HEK293 (cell line): Measurements from ENCODE around the gene SEMA4D.

Experiments used
- CTCF ChIA-PET: fragments of 350-600 bp; formaldehyde crosslinking; extraction: SDS; loops from one replicate; lab custom pipeline; 2021; ENCODE audit warnings: antibody characterized with exemption; lab: Yijun Ruan, JAX
- POLR2A ChIA-PET: fragments of 300-600 bp; formaldehyde crosslinking; extraction: SDS; loops from one replicate; lab custom pipeline; 2020; ENCODE audit warnings: antibody characterized with exemption, inconsistent platforms; lab: Yijun Ruan, JAX
- H3K27ac ChIP-seq: fragments of 200-500 bp; sonication (Bioruptor generic); 2 replicates; pipeline ENCODE4 v1.5.1; 2014; ENCODE audit warnings: low read depth, low read length, control low read depth, inconsistent platforms; ENCODE audit errors: extremely low read depth
- H3K36me3 ChIP-seq, 2 experiments: fragments of 200-500 bp in 1 of 2; sonication (Bioruptor generic) in 1 of 2; 1 replicate in 1 of 2; 2 replicates in 1 of 2; pipeline ENCODE4 v1.5.1; 2014 to 2017; ENCODE audit warnings: inconsistent platforms in 2 of 2, low read length in 2 of 2; ENCODE audit not compliant: control insufficient read depth in 2 of 2, insufficient read depth in 1 of 2
- H3K4me1 ChIP-seq: fragments of 200-500 bp; sonication (Bioruptor generic); 2 replicates; pipeline ENCODE4 v1.5.1; 2014; ENCODE audit warnings: mild to moderate bottlenecking, low read length, inconsistent platforms; ENCODE audit not compliant: control insufficient read depth, insufficient read depth
- H3K4me3 ChIP-seq: 2 replicates; pipeline ENCODE4 v1.5.1; 2011; ENCODE audit warnings: low read depth, mild to moderate bottlenecking, control low read depth, low read length, moderate library complexity
- H3K9me3 ChIP-seq: fragments of 200-500 bp; sonication (Bioruptor generic); 2 replicates; pipeline ENCODE4 v1.5.1; 2014; ENCODE audit warnings: low read depth, low read length, inconsistent platforms; ENCODE audit not compliant: control insufficient read depth, insufficient read depth
- EGR2 ChIP-seq: fragments of 450-650 bp; formaldehyde crosslinking; IDR thresholded peaks from 2 replicates; pipeline ENCODE4 v1.5.1; 2016; ENCODE audit warnings: low read depth, missing biosample characterization, missing genetic modification characterization
- HOXA7 ChIP-seq: sonication (generic); formaldehyde crosslinking; IDR thresholded peaks from 2 replicates; pipeline ENCODE4 v1.8.1; 2022; ENCODE audit warnings: missing genetic modification reagents, borderline replicate concordance
- MZF1 ChIP-seq: fragments of 450-650 bp; formaldehyde crosslinking; IDR thresholded peaks from 2 replicates; pipeline ENCODE4 v1.5.1; 2017; ENCODE audit warnings: missing biosample characterization, missing genetic modification characterization, borderline replicate concordance
- OSR2 ChIP-seq: fragments of 450-650 bp; formaldehyde crosslinking; IDR thresholded peaks from 2 replicates; pipeline ENCODE4 v1.5.1; 2016; ENCODE audit warnings: missing biosample characterization, missing genetic modification characterization
- PRDM4 ChIP-seq: fragments of 450-650 bp; formaldehyde crosslinking; IDR thresholded peaks from 2 replicates; pipeline ENCODE4 v1.5.1; 2017; ENCODE audit warnings: missing biosample characterization, missing genetic modification characterization
- ZBTB10 ChIP-seq: fragments of 450-650 bp; formaldehyde crosslinking; IDR thresholded peaks from 2 replicates; pipeline ENCODE4 v1.5.1; 2016; ENCODE audit warnings: missing biosample characterization, missing genetic modification characterization
- ZBTB7A ChIP-seq: fragments of 450-650 bp; formaldehyde crosslinking; IDR thresholded peaks from 2 replicates; pipeline ENCODE4 v1.5.1; 2016; ENCODE audit warnings: low read depth, missing biosample characterization, missing genetic modification characterization
- ZFP69B ChIP-seq: fragments of 450-650 bp; formaldehyde crosslinking; IDR thresholded peaks from 2 replicates; pipeline ENCODE4 v1.5.1; 2016; ENCODE audit warnings: missing biosample characterization, missing genetic modification characterization
- ZNF146 ChIP-seq: fragments of 450-650 bp; formaldehyde crosslinking; IDR thresholded peaks from 2 replicates; pipeline ENCODE4 v1.5.1; 2016; ENCODE audit warnings: missing biosample characterization, missing genetic modification characterization
- ZNF16 ChIP-seq: fragments of 450-650 bp; formaldehyde crosslinking; IDR thresholded peaks from 2 replicates; pipeline ENCODE4 v1.5.1; 2016; ENCODE audit warnings: low read depth, missing biosample characterization, missing genetic modification characterization
- ZNF174 ChIP-seq: fragments of 450-650 bp; formaldehyde crosslinking; IDR thresholded peaks from 2 replicates; pipeline ENCODE4 v1.5.0; 2017; ENCODE audit warnings: missing biosample characterization, mild to moderate bottlenecking, missing genetic modification characterization
- ZNF214 ChIP-seq: fragments of 450-650 bp; formaldehyde crosslinking; IDR thresholded peaks from 2 replicates; pipeline ENCODE4 v1.5.1; 2017; ENCODE audit warnings: missing biosample characterization, mild to moderate bottlenecking, missing genetic modification characterization, borderline replicate concordance
- ZNF223 ChIP-seq: fragments of 450-650 bp; formaldehyde crosslinking; IDR thresholded peaks from 2 replicates; pipeline ENCODE4 v1.5.1; 2016; ENCODE audit warnings: missing biosample characterization, missing genetic modification characterization
- ZNF239 ChIP-seq: fragments of 450-650 bp; formaldehyde crosslinking; IDR thresholded peaks from 2 replicates; pipeline ENCODE4 v1.5.1; 2016; ENCODE audit warnings: missing biosample characterization, missing genetic modification characterization
- ZNF24 ChIP-seq: fragments of 450-650 bp; formaldehyde crosslinking; IDR thresholded peaks from 2 replicates; pipeline ENCODE4 v1.5.1; 2016; ENCODE audit warnings: missing biosample characterization, missing genetic modification characterization
- ZNF280D ChIP-seq: fragments of 450-650 bp; formaldehyde crosslinking; IDR thresholded peaks from 2 replicates; pipeline ENCODE4 v1.5.1; 2016; ENCODE audit warnings: missing biosample characterization, missing genetic modification characterization
- ZNF311 ChIP-seq: fragments of 450-650 bp; formaldehyde crosslinking; IDR thresholded peaks from 2 replicates; pipeline ENCODE4 v1.5.1; 2017; ENCODE audit warnings: missing biosample characterization, missing genetic modification characterization, borderline replicate concordance
- ZNF341 ChIP-seq: fragments of 450-650 bp; formaldehyde crosslinking; IDR thresholded peaks from 2 replicates; pipeline ENCODE4; 2016; ENCODE audit warnings: low read depth, missing biosample characterization, missing genetic modification characterization
- ZNF37A ChIP-seq: fragments of 450-650 bp; IDR thresholded peaks from 2 replicates; pipeline ENCODE4 v1.5.1; 2018; ENCODE audit warnings: missing biosample characterization, missing genetic modification characterization
- ZNF391 ChIP-seq: fragments of 450-650 bp; formaldehyde crosslinking; IDR thresholded peaks from 2 replicates; pipeline ENCODE4 v1.5.1; 2016; ENCODE audit warnings: low read depth, missing biosample characterization, missing genetic modification characterization, borderline replicate concordance
- ZNF433 ChIP-seq: fragments of 450-650 bp; formaldehyde crosslinking; IDR thresholded peaks from 2 replicates; pipeline ENCODE4 v1.5.1; 2016; ENCODE audit warnings: missing biosample characterization, missing genetic modification characterization, low read depth
- ZNF530 ChIP-seq: fragments of 450-650 bp; formaldehyde crosslinking; IDR thresholded peaks from 2 replicates; pipeline ENCODE4 v1.5.1; 2016; ENCODE audit warnings: low read depth, missing biosample characterization, missing genetic modification characterization
- ZNF544 ChIP-seq: fragments of 450-650 bp; formaldehyde crosslinking; IDR thresholded peaks from 2 replicates; pipeline ENCODE4 v1.5.0; 2017; ENCODE audit warnings: missing biosample characterization, missing genetic modification characterization
- ZNF585B ChIP-seq: fragments of 450-650 bp; formaldehyde crosslinking; IDR thresholded peaks from 2 replicates; pipeline ENCODE4 v1.5.1; 2016; ENCODE audit warnings: missing biosample characterization, missing genetic modification characterization
- ZNF610 ChIP-seq: fragments of 450-650 bp; formaldehyde crosslinking; IDR thresholded peaks from 2 replicates; pipeline ENCODE4 v1.5.1; 2016; ENCODE audit warnings: missing biosample characterization, missing genetic modification characterization, borderline replicate concordance
- ZNF624 ChIP-seq: fragments of 450-650 bp; formaldehyde crosslinking; IDR thresholded peaks from 2 replicates; pipeline ENCODE4 v1.5.1; 2017; ENCODE audit warnings: missing biosample characterization, missing genetic modification characterization
- ZNF768 ChIP-seq: fragments of 450-650 bp; formaldehyde crosslinking; IDR thresholded peaks from 2 replicates; pipeline ENCODE4 v1.5.1; 2018; ENCODE audit warnings: missing biosample characterization, mild to moderate bottlenecking, missing genetic modification characterization
- ZNF785 ChIP-seq: fragments of 450-650 bp; formaldehyde crosslinking; IDR thresholded peaks from 2 replicates; pipeline ENCODE4 v1.5.1; 2016; ENCODE audit warnings: missing biosample characterization, missing genetic modification characterization
- ZNF791 ChIP-seq: fragments of 450-650 bp; formaldehyde crosslinking; IDR thresholded peaks from 2 replicates; pipeline ENCODE4 v1.5.1; 2016; ENCODE audit warnings: missing biosample characterization, missing genetic modification characterization
- ZNF830 ChIP-seq: fragments of 450-650 bp; IDR thresholded peaks from 2 replicates; pipeline ENCODE4 v1.5.0; 2018; ENCODE audit warnings: missing biosample characterization, missing genetic modification characterization, low read depth, mild to moderate bottlenecking, moderate library complexity
- ZNF843 ChIP-seq: fragments of 450-650 bp; formaldehyde crosslinking; IDR thresholded peaks from 2 replicates; pipeline ENCODE4 v1.5.1; 2016; ENCODE audit warnings: missing biosample characterization, missing genetic modification characterization

Gene SEMA4D

GRCh38 chr9:89377411-89377810, 120.5 kb downstream of the SEMA4D start:
- Histone ChIP-seq H3K36me3 (peaks cover 0 to 47% of the 10 kb centered on the region in 2 experiments; a peak in 1 of 3 replicates), H3K9me3 (no peaks in the 10 kb centered on the region), H3K4me1 (no peaks in the 10 kb centered on the region), H3K27ac (no peak overlapping the region), H3K4me3 (no peak overlapping the region)
- no peak for TF ChIP-seq ZNF791 (tag by site-specific recombination)
- TF ChIP-seq ZNF311 = no peak
- no peak for TF ChIP-seq ZNF280D (tag by site-specific recombination)
- no peak for TF ChIP-seq ZNF24 (tag by site-specific recombination)
- no peak for TF ChIP-seq ZNF214
- no peak for TF ChIP-seq EGR2 (tag by site-specific recombination)
- TF ChIP-seq ZNF768 (tag by site-specific recombination) = no peak
- no peak for TF ChIP-seq MZF1 (tag by site-specific recombination)
- no peak for TF ChIP-seq ZNF433
- TF ChIP-seq ZNF544 (tag by site-specific recombination) = no peak
- no peak for TF ChIP-seq PRDM4 (tag by site-specific recombination)
- no peak for TF ChIP-seq ZNF391 (tag by site-specific recombination)
- TF ChIP-seq ZNF530 (tag by site-specific recombination) = no peak
- no peak for TF ChIP-seq ZNF341 (tag by site-specific recombination)
- no peak for TF ChIP-seq ZNF239
- no peak for TF ChIP-seq ZNF624 (tag by site-specific recombination)
- TF ChIP-seq ZNF174 (tag by site-specific recombination) = no peak
- TF ChIP-seq ZNF585B = no peak
- CTCF ChIA-PET = interaction anchor here (0.6 kb wide), 1 partner anchor 226 kb away, joined by 3 read pairs; no protein-coding TSS in a partner anchor
- POLR2A ChIA-PET = no interaction called here

- H3K4me3 ChIP-seq = no peak overlapping the region
- H3K9me3 ChIP-seq = no peaks in the 10 kb centered on the region
- H3K4me1 ChIP-seq = no peaks in the 10 kb centered on the region
- H3K27ac ChIP-seq = no peak overlapping the region
- POLR2A ChIA-PET = no interaction called here
- H3K36me3 ChIP-seq = peaks cover 0 to 41% of the 10 kb centered on the region in 2 experiments; a peak in 2 of 3 replicates
- CTCF ChIA-PET = interaction anchor here (0.6 kb wide), 1 partner anchor 227 kb away, joined by 3 read pairs; no protein-coding TSS in a partner anchor
- TF ChIP-seq ZNF223 (tag by site-specific recombination) (no peak), ZNF785 (tag by site-specific recombination) (no peak), HOXA7 (CRISPR knock-in tag) (no peak), OSR2 (no peak), ZNF830 (tag by site-specific recombination) (no peak), ZBTB7A (tag by site-specific recombination) (no peak), ZNF37A (tag by site-specific recombination) (no peak), ZNF843 (tag by site-specific recombination) (no peak), ZNF16 (tag by site-specific recombination) (no peak), ZNF146 (tag by site-specific recombination) (no peak), ZFP69B (tag by site-specific recombination) (no peak), ZBTB10 (no peak), ZNF610 (no peak)
These were observed 121.1 kb downstream of the SEMA4D start for GRCh38 chr9:89376741-89377351.
